ENCODE measurements around the gene ADO. TPM values are rescaled to one million over a fixed set of nuclear protein-coding genes. Genes with fewer than 3 reads are reported as not detected.

ADO gene
- total RNA-seq, 1 donor from 2014 or later: 29.0 TPM

GRCh38 chr10:62755662-62756653 is 48.6 kb upstream of the ADO start:
- Histone ChIP-seq H3K9ac (ENCODE audit: low read length) (no peak overlapping the region), H3K27me3 (ENCODE audit: insufficient read depth, low read length) (no peaks in the 10 kb centered on the region), H2AFZ (ENCODE audit: low read depth, low read length) (no peak overlapping the region), H3K4me2 (ENCODE audit: low read length) (no peak overlapping the region), H3K79me2 (ENCODE audit: insufficient read depth, low read length) (no peaks in the 10 kb centered on the region), H3K36me3 (ENCODE audit: insufficient read depth, low read length) (no peaks in the 10 kb centered on the region), H4K20me1 (ENCODE audit: insufficient read depth, low read length) (no peaks in the 10 kb centered on the region), H3K4me1 (ENCODE audit: insufficient read depth, low read length) (no peaks in the 10 kb centered on the region), H3K4me3 (ENCODE audit: insufficient read depth, low read depth, low read length) (no peak overlapping the region), H3K27ac (ENCODE audit: low read depth, low read length) (no peak overlapping the region), H3K9me3 (ENCODE audit: insufficient read depth, low read depth, low read length) (no peaks in the 10 kb centered on the region)
- FAIRE-seq: no peak
- no peak for TF ChIP-seq CTCF (IDR thresholded peaks at IDR 0.05; ENCODE audit: insufficient read depth, low read depth, low read length)
- no peak for TF ChIP-seq EZH2 (IDR thresholded peaks at IDR 0.05; ENCODE audit: insufficient read depth, low read length)
- DNase-seq (ENCODE audit: low read depth): no peak
- Mint-ChIP-seq H3K9me3 (ENCODE audit: unreplicated experiment) (no peaks in the 10 kb centered on the region), H3K4me1 (ENCODE audit: low read depth, unreplicated experiment) (peaks cover 4% of the 10 kb centered on the region), H3K36me3 (ENCODE audit: low read depth, unreplicated experiment) (peaks cover 7% of the 10 kb centered on the region), H3K27me3 (ENCODE audit: low read depth, unreplicated experiment) (no peaks in the 10 kb centered on the region), H3K4me3 (ENCODE audit: unreplicated experiment) (no peak overlapping the region), H3K27ac (ENCODE audit: unreplicated experiment) (no peak overlapping the region)

- Histone ChIP-seq H3K27ac (ENCODE audit: low read depth, low read length) (no peak overlapping the region), H3K9me3 (ENCODE audit: insufficient read depth, low read depth, low read length) (no peaks in the 10 kb centered on the region), H3K36me3 (ENCODE audit: insufficient read depth, low read length) (no peaks in the 10 kb centered on the region), H3K4me2 (ENCODE audit: low read length) (no peak overlapping the region), H3K27me3 (ENCODE audit: insufficient read depth, low read length) (no peaks in the 10 kb centered on the region), H2AFZ (ENCODE audit: low read depth, low read length) (no peak overlapping the region), H3K4me3 (ENCODE audit: insufficient read depth, low read depth, low read length) (no peak overlapping the region), H3K4me1 (ENCODE audit: insufficient read depth, low read length) (no peaks in the 10 kb centered on the region), H3K79me2 (ENCODE audit: insufficient read depth, low read length) (no peaks in the 10 kb centered on the region), H3K9ac (ENCODE audit: low read length) (no peak overlapping the region), H4K20me1 (ENCODE audit: insufficient read depth, low read length) (no peaks in the 10 kb centered on the region)
- Mint-ChIP-seq H3K36me3 (ENCODE audit: low read depth, unreplicated experiment) (peaks cover 7% of the 10 kb centered on the region), H3K4me1 (ENCODE audit: low read depth, unreplicated experiment) (peaks cover 24% of the 10 kb centered on the region), H3K27me3 (ENCODE audit: low read depth, unreplicated experiment) (no peaks in the 10 kb centered on the region), H3K9me3 (ENCODE audit: unreplicated experiment) (peaks cover 5% of the 10 kb centered on the region), H3K4me3 (ENCODE audit: unreplicated experiment) (no peak overlapping the region), H3K27ac (ENCODE audit: unreplicated experiment) (no peak overlapping the region)
- no peak for DNase-seq (ENCODE audit: low read depth)
- no peak for FAIRE-seq
- TF ChIP-seq CTCF (IDR thresholded peaks at IDR 0.05; ENCODE audit: insufficient read depth, low read depth, low read length) (no peak), EZH2 (IDR thresholded peaks at IDR 0.05; ENCODE audit: insufficient read depth, low read length) (no peak)
Observed at GRCh38 chr10:62759599-62760175, 44.8 kb upstream of the ADO start.

Data from astrocyte (in vitro differentiated cells and primary cell).